AG09309 (cell line): Measurements from ENCODE around the gene FAAP20.

Experiments
- DNase-seq: peaks from one replicate; pipeline ENCODE4 v3.0.0-alpha.2; 2010; ENCODE audit warnings: low read depth
- H3K4me3 ChIP-seq: 2 replicates; pipeline ENCODE4 v1.5.1; 2011; ENCODE audit warnings: mild to moderate bottlenecking, low read depth, low read length, moderate library complexity; ENCODE audit not compliant: control insufficient read depth
- CTCF ChIP-seq: IDR thresholded peaks from 2 replicates; pipeline ENCODE4 v1.5.1; 2011; ENCODE audit warnings: mild to moderate bottlenecking, low read depth, low read length, inconsistent platforms; ENCODE audit not compliant: insufficient read depth, control insufficient read depth; ENCODE audit errors: missing control alignments

FAAP20 gene

GRCh38 chr1:2229037-2229864, 34.7 kb upstream of the FAAP20 start:
- no peak for DNase-seq
- no peak for TF ChIP-seq CTCF
- H3K4me3 ChIP-seq = peak overlapping the region; percentile 94

GRCh38 chr1:2228694-2229036, 34.1 kb upstream of the FAAP20 start:
- no peak for DNase-seq
- no peak for TF ChIP-seq CTCF
- peak overlapping the region; percentile 94 for H3K4me3 ChIP-seq

GRCh38 chr1:2228157-2228594, 33.6 kb upstream of the FAAP20 start, which contains the start of gene SKI:
TSS of gene SKI (plus strand) at chr1:2228319. CDS start at chr1:2228767, 448 bp downstream.
- no peak for DNase-seq
- peak within 1 kb of the TSS; percentile 94 for H3K4me3 ChIP-seq
- TF ChIP-seq CTCF = no peak

GRCh38 chr1:2227346-2228156, 33.0 kb upstream of the FAAP20 start:
- peak; percentile 84 for DNase-seq
- TF ChIP-seq CTCF = no peak
- H3K4me3 ChIP-seq = peak overlapping the region; percentile 68

- no peak for TF ChIP-seq CTCF
- peak overlapping the region; percentile 68 for H3K4me3 ChIP-seq
- DNase-seq = no peak
Measured at GRCh38 chr1:2226525-2227345, 32.2 kb upstream of the FAAP20 start.
